GM12878 (cell line): ENCODE results near the gene TXNDC15. TPM values are rescaled to one million over a fixed set of nuclear protein-coding genes. Genes with fewer than 3 reads are reported as not detected.

Experiments
- ATAC-seq: fragments of 200-7000 bp; cut with Tn5 transposase; 3 replicates; pipeline ENCODE4 v1.9.1; 2020; ENCODE audit warnings: mild to moderate bottlenecking, moderate library complexity
- BruUV-seq: library from RNA; stranded (reverse); fragments of 400-500 nt; replicated peaks from 2 replicates; lab custom pipeline; 2021; lab: Mats Ljungman, UMichigan
- CTCF ChIA-PET: fragments of 300-600 bp; sonication (Branson Sonifier 250); formaldehyde crosslinking; extraction: SDS; loops from one replicate; lab custom pipeline; 2021; ENCODE audit warnings: inconsistent platforms; lab: Yijun Ruan, JAX
- POLR2A ChIA-PET: fragments of 350-600 bp; formaldehyde crosslinking; extraction: SDS; loops from one replicate; lab custom pipeline; 2021; ENCODE audit warnings: inconsistent platforms; lab: Charles Lee
- RAD21 ChIA-PET: fragments of 300-600 bp; sonication (Branson Sonifier 250); formaldehyde crosslinking; loops from one replicate; lab custom pipeline; 2023; ENCODE audit warnings: antibody characterized with exemption; ENCODE audit not compliant: unreplicated experiment; lab: Charles Lee
- SMC1A ChIA-PET: fragments of 300-600 bp; sonication (Branson Sonifier 250); formaldehyde crosslinking; loops from one replicate; lab custom pipeline; 2023; ENCODE audit not compliant: unreplicated experiment, uncharacterized antibody; lab: Charles Lee
- DNase-seq: peaks from one replicate; pipeline ENCODE4 v3.0.0-alpha.2; 2011; ENCODE audit warnings: low read depth, low spot score
- FAIRE-seq: peaks from 3 replicates; lab custom pipeline; 2011; peaks lifted over from hg19 to GRCh38; lab: Jason Lieb, UNC
- H2AFZ ChIP-seq: 2 replicates; pipeline ENCODE4 v1.6.0; 2011; ENCODE audit warnings: low read depth, low read length, control low read depth; ENCODE audit not compliant: control insufficient read depth
- H3K27ac ChIP-seq: 2 replicates; pipeline ENCODE4 v1.5.1; 2011; ENCODE audit warnings: control low read depth; ENCODE audit not compliant: control insufficient read depth, insufficient read depth
- H3K27me3 ChIP-seq, 2 experiments: replicated peaks in 1 of 2; 2 replicates each; pipeline versions ENCODE4 v1.6.0 to v1.6.1; 2011; ENCODE audit warnings: low read length in 1 of 2; ENCODE audit not compliant: control insufficient read depth in 2 of 2, insufficient read depth in 2 of 2
- H3K36me3 ChIP-seq, 2 experiments: 2 replicates each; pipeline ENCODE4 v1.5.1; 2011; ENCODE audit warnings: low read length in 1 of 2; ENCODE audit not compliant: control insufficient read depth in 2 of 2, insufficient read depth in 2 of 2
- H3K4me1 ChIP-seq: 2 replicates; pipeline ENCODE4 v1.6.1; 2011; ENCODE audit warnings: mild to moderate bottlenecking, low read length, moderate library complexity, mixed read lengths; ENCODE audit not compliant: control insufficient read depth, insufficient read depth
- H3K4me2 ChIP-seq: 2 replicates; pipeline ENCODE4 v1.6.0; 2011; ENCODE audit warnings: control low read depth; ENCODE audit not compliant: control insufficient read depth, insufficient read depth
- H3K4me3 ChIP-seq: fragments of 200-600 bp; sonication (generic); 2 replicates; pipeline ENCODE4 v1.5.1; 2016
- H3K79me2 ChIP-seq: 2 replicates; pipeline ENCODE4 v1.6.0; 2011; ENCODE audit warnings: low read length; ENCODE audit not compliant: control insufficient read depth, insufficient read depth
- H3K9ac ChIP-seq: 2 replicates; pipeline ENCODE4 v1.8.0; 2011; ENCODE audit warnings: low read length, control low read depth, mixed read lengths; ENCODE audit not compliant: control insufficient read depth, insufficient read depth
- H3K9me3 ChIP-seq: replicated peaks from 3 replicates; pipeline ENCODE4 v1.5.1; 2011; ENCODE audit warnings: mild to moderate bottlenecking, low read length; ENCODE audit not compliant: control insufficient read depth, insufficient read depth
- H4K20me1 ChIP-seq: 2 replicates; pipeline ENCODE4 v1.6.0; 2011; ENCODE audit not compliant: control insufficient read depth, insufficient read depth
- ATF7 ChIP-seq: fragments of 450-650 bp; IDR thresholded peaks from 2 replicates; pipeline ENCODE4 v1.6.1; 2016; ENCODE audit warnings: low read depth, mild to moderate bottlenecking
- BCL11A ChIP-seq: IDR thresholded peaks from 2 replicates; pipeline ENCODE4 v1.6.1; 2011; ENCODE audit warnings: low read depth, low read length
- RAD51 ChIP-seq: fragments of 450-650 bp; IDR thresholded peaks from 2 replicates; pipeline ENCODE4 v1.6.1; 2016; ENCODE audit warnings: moderate library complexity, mild to moderate bottlenecking, inconsistent platforms
- RUNX3 ChIP-seq: IDR thresholded peaks from 2 replicates; pipeline ENCODE4 v1.6.1; 2012; ENCODE audit warnings: low read length, inconsistent platforms
- SMARCA5 ChIP-seq: fragments of 450-650 bp; IDR thresholded peaks from 2 replicates; pipeline ENCODE4 v1.6.1; 2017; ENCODE audit warnings: mild to moderate bottlenecking
- ZNF207 ChIP-seq: fragments of 450-650 bp; IDR thresholded peaks from 2 replicates; pipeline ENCODE4 v1.6.1; 2014; ENCODE audit warnings: antibody characterized with exemption, mild to moderate bottlenecking, borderline replicate concordance
- ZZZ3 ChIP-seq: IDR thresholded peaks from 2 replicates; pipeline ENCODE4 v1.6.1; 2011; ENCODE audit warnings: low read depth; ENCODE audit not compliant: control insufficient read depth, insufficient read length
- WGBS: methylation state at CpG from one replicate; pipeline ENCODE4 v1.1.6; 2016; ENCODE audit warnings: low lambda C conversion rate; ENCODE audit not compliant: insufficient replicate concordance, insufficient coverage; ENCODE audit errors: missing lambda C conversion rate; 5-methylcytosine and 5-hydroxymethylcytosine counted together
- in situ Hi-C: fragments of 300-500 bp; cut with MboI; formaldehyde crosslinking; loops from 9 replicates; pipeline ENCODE4 v1.14.3; 2018; ENCODE audit warnings: mixed read lengths
- intact Hi-C: fragments of 100-400 bp; cut with micrococcal nuclease; formaldehyde crosslinking; loops from one replicate; pipeline ENCODE4 v1.14.2; 2022; ENCODE audit not compliant: unreplicated experiment
- polyA plus RNA-seq, 11 experiments: library from polyadenylated mRNA; depleted of rRNA in 4 of 11; unstranded in 6 of 11; stranded (reverse) in 5 of 11; fragments of >200 nt; fragmentation: Nextera tagmentation in 4 of 11; fragmentation: Illumina TruSeq in 1 of 11; extraction: Ambion mirVana in 4 of 11; extraction: Trizol in 1 of 11; gene quantifications; 1 replicate in 1 of 11; 2 replicates in 10 of 11; pipeline versions ENCODE4 v1.2.1 to v1.2.3, GENCODE V29; 2011 to 2016; ENCODE audit warnings: inconsistent platforms in 2 of 11, missing spikeins in 2 of 11, low read depth in 1 of 11
- total RNA-seq, 4 experiments: library from RNA; depleted of rRNA in 3 of 4; stranded (reverse); fragments of >200 nt in 3 of 4; fragmentation: Illumina TruSeq in 1 of 4; extraction: Trizol in 1 of 4; gene quantifications; 2 replicates each; pipeline versions ENCODE4 v1.2.1 to v1.2.3, GENCODE V29; 2013 to 2021
- TF ChIP-seq, protein P1 (sequence below): fragments of 450-650 bp; IDR thresholded peaks from 2 replicates; pipeline ENCODE4 v1.6.1; 2017; ENCODE audit warnings: mild to moderate bottlenecking, low read depth, inconsistent platforms; ENCODE audit not compliant: poor library complexity, severe bottlenecking

TXNDC15 gene
- total and polyA plus RNA-seq, 10 of the 15 experiments (the other 5 are each of a cell fraction or from before 2014, with no cell fraction given) = 8.1 to 60.6 (median 38.1) TPM

DNA sequence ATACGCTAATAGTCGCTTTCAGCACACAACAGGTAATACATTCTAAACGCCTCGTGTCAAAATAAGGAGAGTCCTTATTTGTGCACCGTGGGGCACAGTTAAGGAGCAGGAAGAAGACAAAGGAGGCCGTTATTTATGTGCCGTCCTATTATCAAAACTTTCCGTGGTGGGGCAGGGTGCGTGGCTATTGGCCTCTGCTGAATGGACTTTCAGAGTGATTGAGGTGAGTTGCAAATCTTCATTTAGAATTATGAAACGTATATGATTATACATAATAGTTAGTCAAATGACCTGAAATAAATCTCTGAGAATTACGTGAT, 27.6 kb upstream of the TXNDC15 start:
- no peaks in the 10 kb centered on the region for H3K9me3 ChIP-seq
- WGBS = under 1% methylated on average over 11 of the region's 11 CpGs
- H3K27me3 ChIP-seq = no peaks in the 10 kb centered on the region
- FAIRE-seq = no peak
- H3K9ac ChIP-seq = peak overlapping the region; percentile 98
- H3K4me2 ChIP-seq = peak overlapping the region; percentile 36
- peak overlapping the region; percentile 80 for H2AFZ ChIP-seq
- peaks cover 0 to 5% of the 10 kb centered on the region in 2 experiments; a peak in 2 of 4 replicates for H3K36me3 ChIP-seq
- TSS peak; percentile 79 for BruUV-seq
- H3K27ac ChIP-seq = peak overlapping the region; percentile 92
- DNase-seq = no peak
- POLR2A ChIA-PET = interaction anchor here (1.0 to 1.4 kb wide), 6 partner anchors 9 to 107 kb away, joined by 3 to 5 read pairs (median 4); partner anchors contain the start of gene TXNDC15
- in situ Hi-C loops (no loop called here), intact Hi-C loops (loop anchor here (1.0 kb wide), 1 partner anchor 58 kb away; no protein-coding TSS in a partner anchor)
- peaks cover 10% of the 10 kb centered on the region for H3K4me1 ChIP-seq
- SMC1A ChIA-PET = interaction anchor here (0.7 to 1.4 kb wide), 7 partner anchors 13 to 108 kb away, joined by 3 to 5 read pairs (median 4); partner anchors contain the start of genes CAMLG and PCBD2
- RAD21 ChIA-PET = interaction anchor here (0.8 to 1.2 kb wide), 4 partner anchors 27 to 110 kb away, joined by 3 to 6 read pairs (median 5); partner anchors contain the start of genes CAMLG, PCBD2 and TXNDC15
- H4K20me1 ChIP-seq = no peaks in the 10 kb centered on the region; the same call in 1 of the 2 replicates
- TF ChIP-seq RUNX3 (no peak), RAD51 (no peak), ZZZ3 (no peak), SMARCA5 (no peak), ZNF207 (no peak), ATF7 (no peak), BCL11A (no peak)
- TF ChIP-seq, protein P1, sequence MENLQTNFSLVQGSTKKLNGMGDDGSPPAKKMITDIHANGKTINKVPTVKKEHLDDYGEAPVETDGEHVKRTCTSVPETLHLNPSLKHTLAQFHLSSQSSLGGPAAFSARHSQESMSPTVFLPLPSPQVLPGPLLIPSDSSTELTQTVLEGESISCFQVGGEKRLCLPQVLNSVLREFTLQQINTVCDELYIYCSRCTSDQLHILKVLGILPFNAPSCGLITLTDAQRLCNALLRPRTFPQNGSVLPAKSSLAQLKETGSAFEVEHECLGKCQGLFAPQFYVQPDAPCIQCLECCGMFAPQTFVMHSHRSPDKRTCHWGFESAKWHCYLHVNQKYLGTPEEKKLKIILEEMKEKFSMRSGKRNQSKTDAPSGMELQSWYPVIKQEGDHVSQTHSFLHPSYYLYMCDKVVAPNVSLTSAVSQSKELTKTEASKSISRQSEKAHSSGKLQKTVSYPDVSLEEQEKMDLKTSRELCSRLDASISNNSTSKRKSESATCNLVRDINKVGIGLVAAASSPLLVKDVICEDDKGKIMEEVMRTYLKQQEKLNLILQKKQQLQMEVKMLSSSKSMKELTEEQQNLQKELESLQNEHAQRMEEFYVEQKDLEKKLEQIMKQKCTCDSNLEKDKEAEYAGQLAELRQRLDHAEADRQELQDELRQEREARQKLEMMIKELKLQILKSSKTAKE = no peak
- CTCF ChIA-PET = interaction anchor here (0.8 to 1.4 kb wide), 6 partner anchors 18 to 89 kb away, joined by 3 to 9 read pairs (median 3); partner anchors contain the start of genes PCBD2 and TXNDC15
- ATAC-seq = peak; percentile 25
- H3K79me2 ChIP-seq = peaks cover 42% of the 10 kb centered on the region
- peak overlapping the region; percentile 84 for H3K4me3 ChIP-seq
